ENCODE data around the gene TCTA. TPM values are rescaled to one million over a fixed set of nuclear protein-coding genes. Genes with fewer than 3 reads are reported as not detected.

Gene TCTA
- total and polyA plus RNA-seq, 2 of the 8 experiments (the other 6 are each of a cell fraction or from before 2014, with no cell fraction given) = 6.2 to 11.0 TPM

DNA sequence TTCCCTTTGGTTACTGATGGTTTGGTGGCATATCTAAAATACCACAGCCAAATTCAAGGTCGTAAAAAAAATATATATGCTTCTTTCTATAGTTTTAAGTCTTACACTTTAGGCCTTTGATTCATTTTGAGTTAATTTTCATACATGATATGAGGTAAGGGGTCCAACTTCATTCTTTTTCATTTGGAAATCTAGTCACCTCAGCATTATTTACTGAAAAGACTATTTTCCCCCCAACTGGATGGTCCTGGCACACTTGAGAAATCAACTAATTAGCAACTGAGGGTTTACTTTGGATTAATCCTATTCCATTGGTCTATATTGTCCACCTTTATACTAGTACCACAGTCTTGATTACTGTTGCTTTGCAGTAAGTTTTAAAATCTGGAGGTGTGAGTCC lies 26.6 kb upstream of the TCTA start:
- H3K27ac ChIP-seq (ENCODE audit: low read depth, low read length) = no peak overlapping the region
- FAIRE-seq (no peak), DNase-seq (ENCODE audit: low read depth in 1 of 2, low spot score in 2 of 2) (no peak)
- no peak overlapping the region for H2BK15ac ChIP-seq (ENCODE audit: low read length)
- H3K79me2 ChIP-seq (ENCODE audit: control insufficient read depth in 1 of 2, insufficient read depth in 2 of 2, low read length in 2 of 2) = peaks cover 3 to 94% of the 10 kb centered on the region in 2 experiments
- peaks cover 6 to 20% of the 10 kb centered on the region in 2 experiments for H4K20me1 ChIP-seq (replicated peaks in 1 of 2; ENCODE audit: control insufficient read depth in 1 of 2, insufficient read depth in 2 of 2, low read length in 2 of 2)
- no peaks in the 10 kb centered on the region for H3K9me3 ChIP-seq (ENCODE audit: insufficient read depth in 2 of 2, low read depth in 1 of 2, low read length in 1 of 2)
- H2BK5ac ChIP-seq (ENCODE audit: low read depth, low read length) = no peak overlapping the region
- POLR2A ChIA-PET (ENCODE audit: partially characterized antibody) = no interaction called here
- H3K23me2 ChIP-seq (ENCODE audit: low read depth, low read length) = 0 out of 2 replicates have a peak, but pooled peaks cover 2% of the 10 kb centered on the region
- no peak overlapping the region for H2AFZ ChIP-seq (ENCODE audit: low read length)
- no peak overlapping the region for H3K4ac ChIP-seq (replicated peaks; ENCODE audit: insufficient read length, low read depth, low read length)
- no peak overlapping the region for H2AK5ac ChIP-seq (ENCODE audit: low read depth, low read length)
- 96% methylated on average over 1 of the region's 1 CpG; no CpG with 5 or more reads in 1 of the 2 experiments for WGBS, 2 experiments (ENCODE audit: extremely low coverage in 1 of 2, insufficient coverage in 1 of 2, insufficient read length in 1 of 2, insufficient replicate concordance in 2 of 2, low coverage in 1 of 2, low lambda C conversion rate in 2 of 2, missing lambda C conversion rate in 1 of 2)
- H2BK120ac ChIP-seq (replicated peaks; ENCODE audit: low read depth, low read length) = no peak overlapping the region
- no peak overlapping the region for H3K9ac ChIP-seq (replicated peaks in 1 of 4; ENCODE audit: extremely low read depth in 1 of 4, low read depth in 3 of 4, low read length in 3 of 4)
- no peak overlapping the region for H3K4me2 ChIP-seq (ENCODE audit: insufficient read depth in 1 of 2, low read depth in 2 of 2, low read length in 2 of 2)
- H3K27me3 ChIP-seq (replicated peaks in 1 of 4; ENCODE audit: control insufficient read depth in 3 of 4, extremely low read depth in 1 of 4, insufficient read depth in 3 of 4, low read length in 3 of 4) = no peaks in the 10 kb centered on the region
- no peaks in the 10 kb centered on the region for H3K36me3 ChIP-seq (ENCODE audit: control insufficient read depth in 2 of 4, insufficient read depth in 4 of 4, low read length in 3 of 4)
- no peak overlapping the region for H4K8ac ChIP-seq (ENCODE audit: extremely low read depth, insufficient read depth, low read length)
- H3K14ac ChIP-seq (ENCODE audit: insufficient read length) = no peak overlapping the region
- H3K18ac ChIP-seq (ENCODE audit: extremely low read depth, low read length) = no peak overlapping the region
- no peak overlapping the region for H3K4me3 ChIP-seq (ENCODE audit: extremely low read depth in 1 of 4, insufficient read depth in 2 of 4, low read depth in 3 of 4, low read length in 4 of 4)
- H4K5ac ChIP-seq (ENCODE audit: insufficient read length, low read depth, low read length) = no peak overlapping the region
- H3K56ac ChIP-seq (replicated peaks; ENCODE audit: insufficient read length, low read depth, low read length) = no peak overlapping the region
- no peak overlapping the region for H2BK12ac ChIP-seq (ENCODE audit: low read depth, low read length)
- H4K91ac ChIP-seq (replicated peaks; ENCODE audit: insufficient read length, low read length) = no peak overlapping the region
- no peaks in the 10 kb centered on the region; the same call in 1 of the 2 replicates for H3K79me1 ChIP-seq (ENCODE audit: low read depth, low read length)
- CTCF ChIA-PET (ENCODE audit: partially characterized antibody) = interaction anchor here (1.1 to 1.8 kb wide), 2 partner anchors 17 to 23 kb away, joined by 3 read pairs; no protein-coding TSS in a partner anchor
- no peak overlapping the region for H3K23ac ChIP-seq (ENCODE audit: insufficient read length)
- no peak overlapping the region for H2BK20ac ChIP-seq (ENCODE audit: low read length)
- H3K4me1 ChIP-seq (replicated peaks in 1 of 4; ENCODE audit: control insufficient read depth in 3 of 4, insufficient read depth in 4 of 4, low read length in 3 of 4) = no peaks in the 10 kb centered on the region
- TF ChIP-seq SIRT6 (IDR thresholded peaks at IDR 0.05; ENCODE audit: low read length) (no peak), NANOG (IDR thresholded peaks at IDR 0.05; ENCODE audit: insufficient read depth, low read depth, low read length, poor library complexity, severe bottlenecking) (no peak), SP2 (IDR thresholded peaks at IDR 0.05; ENCODE audit: low read length) (no peak), RBBP5 (IDR thresholded peaks at IDR 0.05; ENCODE audit: borderline replicate concordance, low read depth, low read length) (no peak)
